Activated CD4-positive, CD25-positive, alpha-beta regulatory T cell treated with anti-CD3 and anti-CD28 coated beads, Interleukin-2, amount 50 U/mL, for 72 hours (primary cell): Measurements from ENCODE around the gene GOLGA6A.
"Not testable (repeated sequence)": the region's sequence is repeated elsewhere in the genome, so short reads cannot be mapped to it uniquely, and the experiment has no call there.

Experiments
- DNase-seq: peaks from one replicate; pipeline ENCODE4 v3.0.0; 2021

The GOLGA6A gene

GRCh38 chr15:74099963-74100733, 17.8 kb upstream of the GOLGA6A start:
- DNase-seq, result peak; percentile 77

DNA sequence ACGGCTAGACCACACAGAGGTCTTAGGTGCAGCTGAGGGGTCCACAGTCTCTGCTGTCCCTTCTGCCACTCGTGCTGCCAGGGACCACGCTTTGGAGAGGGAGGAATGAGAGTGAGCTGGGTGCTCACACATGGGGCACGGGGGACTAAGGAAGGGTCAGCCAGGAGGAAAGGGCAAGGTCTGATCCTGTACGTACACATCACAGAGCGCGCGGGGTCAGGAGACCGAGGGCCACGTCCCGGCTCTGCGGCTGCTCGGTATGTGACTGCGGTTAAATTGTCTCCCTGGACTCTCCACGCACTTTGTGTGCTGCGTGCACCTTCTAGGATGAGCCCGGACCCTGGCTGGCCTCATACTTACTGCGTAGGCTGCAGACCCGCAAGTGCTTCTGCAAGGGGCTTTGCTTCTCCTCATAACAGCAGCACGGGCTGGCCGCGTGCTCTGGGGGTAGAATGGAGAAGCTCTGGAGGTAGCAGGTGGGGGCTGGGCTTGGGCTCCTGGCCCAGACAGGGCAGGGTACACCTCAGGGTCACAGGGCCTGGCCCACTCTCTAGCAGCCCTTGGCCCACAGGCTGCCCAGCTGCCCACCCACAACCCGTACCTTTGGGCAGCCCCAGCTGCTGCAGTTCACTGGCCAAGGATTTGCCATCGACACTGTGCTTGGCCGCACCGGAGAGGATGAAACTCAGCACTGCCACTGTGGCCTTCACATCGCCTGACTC, 14.6 kb upstream of the GOLGA6A start:
- not testable (repeated sequence) for DNase-seq

GRCh38 chr15:74095610-74096009, 13.3 kb upstream of the GOLGA6A start:
- DNase-seq, result not testable (repeated sequence)

GRCh38 chr15:74094567-74094966, 12.2 kb upstream of the GOLGA6A start:
- DNase-seq, result not testable (repeated sequence)

DNA sequence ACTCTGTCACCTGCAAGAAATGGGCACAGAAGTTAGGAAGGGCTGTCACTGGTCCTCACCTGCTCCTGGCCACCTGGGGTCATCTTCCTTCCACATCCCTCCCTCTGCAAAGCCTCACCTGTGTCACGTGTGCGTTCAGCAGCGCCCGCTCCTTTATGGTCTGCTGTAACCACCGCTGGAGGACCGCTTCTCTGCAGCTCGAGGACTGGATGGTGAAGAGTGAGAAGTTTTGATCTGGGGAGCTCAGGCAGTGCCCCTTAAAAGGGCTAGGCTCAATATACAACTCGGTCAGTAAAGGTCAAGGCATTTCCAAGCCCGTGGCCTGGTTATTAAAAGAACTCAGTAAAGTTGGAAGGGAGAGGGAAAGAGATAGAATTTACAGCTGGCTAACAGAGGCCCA, 6.6 kb downstream of the GOLGA6A start:
- DNase-seq, result not testable (repeated sequence)

- DNase-seq, result not testable (repeated sequence)
Measured at GRCh38 chr15:74072614-74073337, 9.6 kb downstream of the GOLGA6A start.

DNA sequence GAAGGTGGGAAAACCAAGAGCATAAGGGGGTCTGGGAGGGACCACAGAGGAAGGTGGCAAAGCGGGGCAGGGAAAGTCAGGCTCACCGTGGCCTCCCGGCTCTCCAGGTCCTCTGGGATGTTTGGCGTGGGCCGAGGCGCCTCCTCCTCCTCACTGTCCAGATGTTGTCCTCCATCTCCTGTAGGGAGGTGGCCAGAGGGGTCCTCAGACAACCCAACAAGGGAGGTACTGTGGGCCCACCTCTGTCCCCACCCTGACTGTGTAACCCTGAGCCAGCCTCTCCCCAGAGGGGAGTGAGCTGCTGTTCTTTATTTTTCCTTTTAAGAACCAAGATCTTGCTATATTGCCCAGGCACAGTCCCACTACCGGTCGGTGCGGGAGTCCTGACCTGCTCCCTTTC, 10.2 kb downstream of the GOLGA6A start:
- DNase-seq, result not testable (repeated sequence)

GRCh38 chr15:74071645-74072044, 10.7 kb downstream of the GOLGA6A start:
- DNase-seq, result not testable (repeated sequence)

DNA sequence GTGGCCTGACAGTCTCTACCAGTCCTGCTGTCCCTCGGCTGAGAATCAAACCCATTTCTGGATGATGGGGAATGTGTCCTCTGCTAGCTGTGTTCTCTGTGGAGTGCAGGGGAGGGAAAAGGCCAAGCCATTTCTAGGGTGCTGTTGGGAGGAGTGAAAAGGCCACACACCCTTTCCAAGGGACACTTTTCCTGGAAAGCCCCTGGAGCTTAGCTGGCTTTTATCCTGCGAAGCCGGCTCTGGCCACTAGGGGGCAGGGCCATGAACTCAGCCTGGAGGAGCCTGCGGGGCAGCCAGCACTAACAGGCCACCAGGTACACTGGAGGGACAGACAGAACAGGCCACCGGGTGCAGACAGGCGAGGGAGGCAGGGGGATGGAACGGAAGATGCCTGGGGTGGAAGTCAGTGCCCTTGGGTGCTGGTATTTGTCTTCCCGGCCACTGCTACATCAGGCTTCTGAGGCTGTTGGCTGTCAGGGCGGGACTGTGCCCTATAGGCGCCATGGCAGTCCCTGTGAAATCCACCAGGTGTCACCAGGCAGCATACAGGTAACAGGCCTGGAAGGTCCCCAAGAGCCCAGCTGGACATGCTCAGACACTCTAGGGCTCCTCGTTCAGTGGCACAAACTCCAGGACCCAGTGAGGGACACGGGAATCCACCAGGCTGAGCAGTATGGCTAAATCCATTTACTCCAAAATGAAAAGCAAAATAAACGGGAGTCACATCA, 16.5 kb downstream of the GOLGA6A start:
- peak; percentile 64 for DNase-seq

GRCh38 chr15:74064822-74065221, 17.5 kb downstream of the GOLGA6A start:
- DNase-seq, result peak; percentile 14

GRCh38 chr15:74064183-74064582, 18.2 kb downstream of the GOLGA6A start:
- DNase-seq, result not testable (repeated sequence)

GRCh38 chr15:74063425-74064146, 18.8 kb downstream of the GOLGA6A start:
- DNase-seq, result not testable (repeated sequence)

DNA sequence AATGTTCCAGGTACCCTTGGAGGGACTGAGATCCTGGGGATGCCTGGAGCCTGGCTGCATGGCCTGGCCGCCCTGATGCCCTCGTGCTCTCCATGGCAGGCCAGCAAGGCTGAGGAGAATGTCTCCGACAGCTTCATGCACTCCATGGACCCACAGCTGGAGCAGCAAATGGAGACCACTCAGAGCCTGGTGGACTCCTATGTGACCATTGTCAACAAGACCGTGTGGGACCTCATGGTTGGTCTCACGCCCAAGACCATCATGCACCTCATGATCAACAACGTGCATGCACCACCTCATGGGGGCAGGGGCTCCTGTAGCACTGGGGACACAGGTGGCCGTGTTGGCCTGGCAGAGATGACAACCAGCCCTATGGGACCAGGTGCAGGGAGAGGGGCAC, 19.7 kb downstream of the GOLGA6A start:
- DNase-seq, result no peak

- no peak for DNase-seq
Measured at GRCh38 chr15:74062236-74062635, 20.1 kb downstream of the GOLGA6A start.

- no peak for DNase-seq
Measured at GRCh38 chr15:74060251-74060650, 22.1 kb downstream of the GOLGA6A start.

DNA sequence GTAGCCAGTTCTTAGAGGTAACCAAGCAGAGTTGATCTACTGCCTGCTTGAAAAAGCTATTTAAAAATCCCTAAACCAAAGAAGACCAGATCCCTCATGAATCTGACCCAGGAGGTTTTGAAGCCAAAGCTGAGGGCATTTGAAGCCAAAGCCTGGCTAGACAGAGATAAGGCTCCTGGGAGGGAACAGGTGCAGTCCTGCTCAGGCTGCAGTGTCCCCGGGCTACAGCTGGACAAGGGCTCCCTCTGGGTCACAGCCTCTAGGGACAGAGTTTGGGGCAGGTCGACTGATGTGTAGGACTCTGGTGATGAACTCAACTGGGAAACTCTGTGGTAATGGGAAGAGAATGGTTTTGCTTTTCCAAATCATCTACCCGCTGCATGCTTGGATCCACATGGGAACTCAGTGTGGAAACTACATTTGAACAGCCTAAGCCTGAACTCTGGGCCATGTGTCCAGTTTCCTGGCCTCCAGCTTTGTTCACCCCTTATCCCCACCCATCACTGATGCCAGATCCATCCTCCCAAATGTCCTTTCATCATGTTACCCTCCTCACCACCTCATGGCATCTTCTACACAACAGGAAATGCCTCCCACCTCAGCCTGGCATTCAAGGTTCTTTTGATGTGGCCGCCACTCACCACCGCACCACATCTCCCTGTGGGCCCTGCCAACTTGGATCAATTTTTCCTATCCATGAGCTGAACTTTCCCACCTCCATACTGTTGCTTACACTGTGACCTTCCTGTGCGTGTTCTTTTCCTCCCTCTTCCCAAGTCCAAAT, 23.1 kb downstream of the GOLGA6A start:
- DNase-seq, result not testable (repeated sequence)

- DNase-seq, result not testable (repeated sequence)
Measured at GRCh38 chr15:74056330-74056729, 26.0 kb downstream of the GOLGA6A start.

DNA sequence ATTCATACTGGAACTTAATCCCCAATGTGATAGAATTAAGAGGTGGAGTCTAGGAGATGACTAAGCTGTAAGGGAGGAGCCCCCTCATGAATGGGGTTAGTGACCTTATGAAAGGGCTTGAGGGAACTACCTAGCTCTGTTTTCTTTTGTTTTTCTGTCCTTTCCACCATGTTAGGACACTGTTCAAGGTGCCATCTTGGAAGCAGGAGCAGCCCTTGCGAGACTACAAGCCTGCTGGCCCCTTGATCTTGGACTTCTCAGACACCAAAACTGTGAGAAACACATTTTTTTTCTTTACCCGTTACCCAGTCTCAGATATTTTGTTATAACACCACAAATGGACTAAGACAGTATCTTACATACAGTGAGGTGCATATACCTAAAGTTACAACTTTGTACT, 26.5 kb downstream of the GOLGA6A start:
- DNase-seq, result no peak

DNA sequence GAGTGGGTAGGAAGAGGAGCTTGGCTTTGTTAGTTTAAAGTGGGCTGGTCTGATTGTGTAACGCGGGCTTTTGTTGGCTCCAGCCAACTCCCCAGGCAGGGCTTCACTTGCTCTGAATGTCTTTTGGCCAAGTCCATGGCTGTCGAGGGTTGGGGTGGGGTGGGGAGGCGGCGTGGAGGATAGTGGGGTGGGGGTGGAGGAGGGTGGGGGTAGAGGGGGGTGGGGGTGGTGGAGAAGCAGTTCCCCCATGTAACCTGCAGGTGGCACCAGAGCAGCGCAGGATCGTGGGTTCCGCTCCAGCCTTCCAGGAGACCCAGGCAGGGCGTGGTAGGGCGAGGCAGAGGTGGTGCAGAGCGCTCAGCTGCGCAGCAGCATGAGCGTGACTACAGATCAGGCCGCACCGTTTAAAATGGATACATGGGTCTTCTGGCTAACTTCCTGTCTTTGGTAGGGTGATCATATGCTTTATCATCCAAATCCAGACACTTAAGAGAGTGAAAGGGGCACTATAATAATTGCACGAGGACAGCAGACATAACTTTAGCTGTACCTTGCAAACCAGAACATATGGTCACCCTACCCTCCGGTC, 28.3 kb downstream of the GOLGA6A start:
- DNase-seq, result peak; percentile 68

GRCh38 chr15:74053517-74053916, 28.8 kb downstream of the GOLGA6A start:
- DNase-seq, result no peak
